GM23248 (cell line): ENCODE measurements around the gene EVC. TPM values are rescaled to one million over a fixed set of nuclear protein-coding genes. Genes with fewer than 3 reads are reported as not detected.
"Not testable (repeated sequence)": the region's sequence is repeated elsewhere in the genome, so short reads cannot be mapped to it uniquely, and the experiment has no call there.

ENCODE experiments used
- DNase-seq: peaks from one replicate; pipeline ENCODE4 v3.0.0-alpha.2; 2015
- H2AFZ ChIP-seq: fragments of 200-600 bp; sonication (generic); 2 replicates; pipeline ENCODE4 v1.6.1; 2016; ENCODE audit warnings: antibody characterized with exemption
- H3F3A ChIP-seq: fragments of 200-600 bp; sonication (generic); 2 replicates; pipeline ENCODE4 v1.6.1; 2016; ENCODE audit warnings: mild to moderate bottlenecking, antibody characterized with exemption, mixed run types; ENCODE audit not compliant: insufficient read depth
- H3K27ac ChIP-seq: fragments of 200-600 bp; sonication (generic); 2 replicates; pipeline ENCODE4 v1.5.1; 2016; ENCODE audit warnings: mild to moderate bottlenecking
- H3K27me3 ChIP-seq: fragments of 200-600 bp; sonication (generic); replicated peaks from 2 replicates; pipeline ENCODE4 v1.6.1; 2016; ENCODE audit warnings: mild to moderate bottlenecking; ENCODE audit not compliant: insufficient read depth
- H3K36me3 ChIP-seq: fragments of 200-600 bp; sonication (generic); 2 replicates; pipeline ENCODE4 v1.6.1; 2016; ENCODE audit warnings: low read depth, mild to moderate bottlenecking
- H3K4me1 ChIP-seq: fragments of 200-600 bp; sonication (generic); 2 replicates; pipeline ENCODE4 v1.6.1; 2016; ENCODE audit warnings: mild to moderate bottlenecking; ENCODE audit not compliant: insufficient read depth
- H3K4me2 ChIP-seq: fragments of 200-600 bp; sonication (generic); one replicate; pipeline ENCODE4 v1.6.1; 2016; ENCODE audit warnings: mild to moderate bottlenecking; ENCODE audit not compliant: unreplicated experiment
- H3K4me3 ChIP-seq: fragments of 200-600 bp; sonication (generic); 2 replicates; pipeline ENCODE4 v1.5.1; 2016; ENCODE audit warnings: mild to moderate bottlenecking
- H3K79me2 ChIP-seq: fragments of 200-600 bp; sonication (generic); 2 replicates; pipeline ENCODE4 v1.6.1; 2016; ENCODE audit warnings: mild to moderate bottlenecking; ENCODE audit not compliant: insufficient read depth
- H3K9ac ChIP-seq: fragments of 200-600 bp; sonication (generic); 2 replicates; pipeline ENCODE4 v1.6.1; 2016; ENCODE audit warnings: mild to moderate bottlenecking
- H3K9me2 ChIP-seq: fragments of 200-600 bp; sonication (generic); 2 replicates; pipeline ENCODE4 v1.6.1; 2016; ENCODE audit warnings: mixed run types, mild to moderate bottlenecking, moderate library complexity; ENCODE audit not compliant: insufficient read depth
- H3K9me3 ChIP-seq: fragments of 200-600 bp; sonication (generic); one replicate; pipeline ENCODE4 v1.6.1; 2017; ENCODE audit warnings: low read depth
- H4K20me1 ChIP-seq: fragments of 200-600 bp; sonication (generic); 2 replicates; pipeline ENCODE4 v1.6.0; 2016; ENCODE audit not compliant: insufficient read depth
- EZH2 ChIP-seq: fragments of 200-600 bp; sonication (generic); IDR thresholded peaks from 2 replicates; pipeline ENCODE4 v1.6.1; 2018; ENCODE audit warnings: antibody characterized with exemption, mild to moderate bottlenecking; ENCODE audit not compliant: insufficient read depth, poor library complexity, severe bottlenecking
- EZH2phosphoT487 ChIP-seq: fragments of 200-600 bp; sonication (generic); IDR thresholded peaks from 2 replicates; pipeline ENCODE4 v1.6.1; 2018; ENCODE audit warnings: antibody characterized with exemption, moderate library complexity, mild to moderate bottlenecking, low read depth; ENCODE audit not compliant: insufficient read depth
- WGBS, 2 experiments: methylation state at CpG; one replicate each; pipeline ENCODE4 v1.1.6; 2015 to 2017; ENCODE audit warnings: low lambda C conversion rate in 2 of 2, low coverage in 1 of 2; ENCODE audit errors: missing lambda C conversion rate in 2 of 2; 5-methylcytosine and 5-hydroxymethylcytosine counted together
- in situ Hi-C: fragments of 300-500 bp; cut with MboI; formaldehyde crosslinking; loops from 2 replicates; pipeline ENCODE4 v1.15.0; 2020
- polyA plus RNA-seq: library from polyadenylated mRNA; unstranded; fragments of >200 nt; fragmentation: Nextera tagmentation; extraction: Ambion mirVana; gene quantifications from 2 replicates; pipeline ENCODE4 v1.2.1, GENCODE V29; 2016
- total RNA-seq: library from RNA; depleted of rRNA; stranded (reverse); fragments of >200 nt; shearing (Covaris generic); gene quantifications from 2 replicates; pipeline ENCODE4 v1.2.3, GENCODE V29; 2014

Gene EVC
- total and polyA plus RNA-seq, 2 experiments from 2014 or later = 4.0 to 56.2 TPM

GRCh38 chr4:5845035-5845905, 134.3 kb downstream of the EVC start:
- no peak overlapping the region for H3K9ac ChIP-seq
- no peaks in the 10 kb centered on the region for H3K9me2 ChIP-seq
- no peak overlapping the region for H3K4me2 ChIP-seq
- H3K27ac ChIP-seq = no peak overlapping the region
- TF ChIP-seq EZH2phosphoT487 (no peak), EZH2 (no peak)
- H3K27me3 ChIP-seq = peaks cover 4% of the 10 kb centered on the region; the same call in 1 of the 2 replicates
- H3K36me3 ChIP-seq = no peaks in the 10 kb centered on the region
- H2AFZ ChIP-seq = no peak overlapping the region
- in situ Hi-C loops = no loop called here
- no peak overlapping the region for H3K4me3 ChIP-seq
- H3K9me3 ChIP-seq = no peaks in the 10 kb centered on the region
- H4K20me1 ChIP-seq = no peaks in the 10 kb centered on the region
- WGBS, 2 experiments = 52 to 57% methylated on average over 13 of the region's 13 CpGs
- DNase-seq = no peak
- no peaks in the 10 kb centered on the region for H3K79me2 ChIP-seq
- H3F3A ChIP-seq = no peaks in the 10 kb centered on the region
- H3K4me1 ChIP-seq = no peaks in the 10 kb centered on the region

DNA sequence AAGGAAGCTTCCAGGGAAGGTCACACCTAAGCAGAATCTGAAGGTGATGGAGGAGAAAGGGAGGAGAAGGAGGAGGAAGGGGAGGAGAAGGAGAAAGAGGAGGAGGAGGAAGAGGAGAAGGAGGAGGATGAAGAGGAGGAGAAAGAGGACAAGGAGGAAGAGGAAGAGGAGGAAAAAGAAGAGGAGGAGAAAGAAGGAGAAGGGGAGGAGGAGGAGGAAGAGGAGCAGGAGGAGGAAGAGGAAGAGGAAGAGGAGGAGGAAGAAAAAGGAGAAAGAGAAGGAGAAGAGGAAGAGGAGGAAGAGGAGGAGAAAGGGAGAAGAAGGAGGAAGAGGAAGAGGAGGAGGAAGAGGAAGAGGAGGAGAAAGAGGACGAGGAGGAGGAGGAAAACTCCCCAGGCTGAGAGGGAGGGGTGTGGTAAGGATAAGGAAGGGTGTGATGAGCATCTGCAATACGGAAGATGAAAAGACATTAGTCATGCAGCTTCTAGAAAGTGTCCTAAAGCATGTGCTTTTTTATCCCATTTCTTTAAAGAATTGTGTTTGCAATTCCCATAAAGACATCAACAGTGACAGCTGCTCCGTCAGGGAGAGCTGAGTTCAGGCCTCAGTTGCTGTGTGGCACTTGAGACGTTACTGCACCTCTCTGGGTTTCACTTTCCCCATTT, 140.8 kb downstream of the EVC start:
- in situ Hi-C loops = no loop called here
- Histone ChIP-seq H3K27ac (no peak overlapping the region), H3K9ac (no peak overlapping the region), H2AFZ (no peak overlapping the region), H3K4me2 (no peak overlapping the region), H4K20me1 (no peaks in the 10 kb centered on the region), H3K36me3 (no peaks in the 10 kb centered on the region), H3F3A (no peaks in the 10 kb centered on the region), H3K4me3 (no peak overlapping the region), H3K4me1 (no peaks in the 10 kb centered on the region), H3K27me3 (peaks cover 26% of the 10 kb centered on the region), H3K9me3 (no peaks in the 10 kb centered on the region), H3K79me2 (no peaks in the 10 kb centered on the region), H3K9me2 (no peaks in the 10 kb centered on the region)
- 33 to 48% methylated on average over 4 of the region's 4 CpGs for WGBS, 2 experiments
- DNase-seq = no peak
- TF ChIP-seq EZH2 (no peak), EZH2phosphoT487 (no peak)

- Histone ChIP-seq H3K79me2 (no peaks in the 10 kb centered on the region), H2AFZ (no peak overlapping the region), H3K27ac (no peak overlapping the region), H3K4me1 (no peaks in the 10 kb centered on the region), H3K4me3 (no peak overlapping the region), H4K20me1 (no peaks in the 10 kb centered on the region), H3K9ac (no peak overlapping the region), H3F3A (no peaks in the 10 kb centered on the region), H3K4me2 (no peak overlapping the region), H3K36me3 (no peaks in the 10 kb centered on the region), H3K27me3 (peaks cover 26% of the 10 kb centered on the region), H3K9me3 (no peaks in the 10 kb centered on the region), H3K9me2 (no peaks in the 10 kb centered on the region)
- TF ChIP-seq EZH2 = no peak
- TF ChIP-seq EZH2phosphoT487 = no peak
- 38 to 40% methylated on average over 9 of the region's 9 CpGs for whole genome bisulfite sequencing, 2 experiments
- in situ Hi-C loops = no loop called here
- DNase-seq = no peak
Measured at GRCh38 chr4:5852523-5853202, 141.7 kb downstream of the EVC start.

DNA sequence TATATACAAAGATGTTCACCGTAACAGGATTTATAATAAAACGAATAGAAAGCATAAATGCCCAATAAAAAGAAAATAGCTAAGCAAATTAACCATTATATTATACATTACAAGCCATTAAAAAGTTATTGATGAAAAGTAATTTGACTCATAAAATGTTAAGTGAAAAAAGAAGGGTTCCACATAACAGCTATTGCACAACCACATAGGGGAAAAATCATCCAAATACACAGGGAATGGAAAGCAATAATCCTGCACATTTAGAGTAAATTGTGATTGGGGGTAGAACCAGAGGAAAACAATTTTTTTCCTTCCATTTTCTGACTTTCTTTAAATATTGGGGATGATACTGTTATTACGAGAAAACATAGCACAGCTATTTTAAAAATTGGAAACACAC, 143.9 kb downstream of the EVC start:
- no peaks in the 10 kb centered on the region for H3K4me1 ChIP-seq
- no peak overlapping the region for H3K4me3 ChIP-seq
- H3K9ac ChIP-seq = no peak overlapping the region
- H2AFZ ChIP-seq = no peak overlapping the region
- no peak overlapping the region for H3K4me2 ChIP-seq
- no peak overlapping the region for H3K27ac ChIP-seq
- no peaks in the 10 kb centered on the region for H3K9me2 ChIP-seq
- no peaks in the 10 kb centered on the region for H3F3A ChIP-seq
- H3K9me3 ChIP-seq = no peaks in the 10 kb centered on the region
- no peaks in the 10 kb centered on the region for H4K20me1 ChIP-seq
- no peaks in the 10 kb centered on the region for H3K36me3 ChIP-seq
- DNase-seq = no peak
- in situ Hi-C loops = no loop called here
- TF ChIP-seq EZH2phosphoT487 (no peak), EZH2 (no peak)
- H3K27me3 ChIP-seq = peaks cover 30% of the 10 kb centered on the region
- no peaks in the 10 kb centered on the region for H3K79me2 ChIP-seq
- WGBS, 2 experiments = 50 to 61% methylated on average over 3 of the region's 3 CpGs

GRCh38 chr4:5856362-5856761, 145.4 kb downstream of the EVC start:
- DNase-seq, H3K79me2 ChIP-seq, H3K9me3 ChIP-seq, H3K9me2 ChIP-seq, H3K36me3 ChIP-seq, H3K4me3 ChIP-seq, H3K4me1 ChIP-seq, in situ Hi-C loops, H3K9ac ChIP-seq, H3K4me2 ChIP-seq, H3K27ac ChIP-seq, H2AFZ ChIP-seq, H4K20me1 ChIP-seq, H3F3A ChIP-seq: not testable (repeated sequence)
- H3K27me3 ChIP-seq = peaks cover 21% of the 10 kb centered on the region; the same call in 1 of the 2 replicates
- 70 to 88% methylated on average over 3 of the region's 3 CpGs for WGBS, 2 experiments
